ENCODE results near the gene RFT1.

DNA sequence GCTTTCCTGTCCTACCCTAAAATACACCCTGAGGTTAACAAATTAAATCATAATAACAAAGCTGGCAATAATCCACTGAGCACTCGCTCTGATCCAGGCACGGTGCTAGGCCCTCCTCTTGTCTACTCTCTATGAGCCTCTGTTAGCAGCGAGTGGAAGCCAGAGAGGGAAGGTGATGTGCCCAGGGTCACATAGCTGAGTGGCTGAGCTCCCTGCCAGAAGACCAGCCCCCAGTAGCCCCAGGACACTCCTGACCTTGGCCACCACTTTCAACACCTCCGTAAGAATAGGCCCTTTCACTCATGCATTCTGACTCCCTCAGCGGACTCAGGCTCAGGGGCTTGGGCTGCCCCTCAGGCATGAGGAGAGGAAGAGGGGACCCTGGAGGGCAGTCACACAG lies 21.2 kb upstream of the RFT1 start:
- TF ChIP-seq, protein P1, sequence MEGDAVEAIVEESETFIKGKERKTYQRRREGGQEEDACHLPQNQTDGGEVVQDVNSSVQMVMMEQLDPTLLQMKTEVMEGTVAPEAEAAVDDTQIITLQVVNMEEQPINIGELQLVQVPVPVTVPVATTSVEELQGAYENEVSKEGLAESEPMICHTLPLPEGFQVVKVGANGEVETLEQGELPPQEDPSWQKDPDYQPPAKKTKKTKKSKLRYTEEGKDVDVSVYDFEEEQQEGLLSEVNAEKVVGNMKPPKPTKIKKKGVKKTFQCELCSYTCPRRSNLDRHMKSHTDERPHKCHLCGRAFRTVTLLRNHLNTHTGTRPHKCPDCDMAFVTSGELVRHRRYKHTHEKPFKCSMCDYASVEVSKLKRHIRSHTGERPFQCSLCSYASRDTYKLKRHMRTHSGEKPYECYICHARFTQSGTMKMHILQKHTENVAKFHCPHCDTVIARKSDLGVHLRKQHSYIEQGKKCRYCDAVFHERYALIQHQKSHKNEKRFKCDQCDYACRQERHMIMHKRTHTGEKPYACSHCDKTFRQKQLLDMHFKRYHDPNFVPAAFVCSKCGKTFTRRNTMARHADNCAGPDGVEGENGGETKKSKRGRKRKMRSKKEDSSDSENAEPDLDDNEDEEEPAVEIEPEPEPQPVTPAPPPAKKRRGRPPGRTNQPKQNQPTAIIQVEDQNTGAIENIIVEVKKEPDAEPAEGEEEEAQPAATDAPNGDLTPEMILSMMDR (IDR thresholded peaks at IDR 0.05 in 8 of 11, conservative IDR thresholded peaks at IDR 0.05 in 3 of 11): no peak
- TF ChIP-seq POLR2AphosphoS5 (IDR thresholded peaks at IDR 0.05): no peak

All from spleen (tissue), 7 donors.